T-helper 1 cell treated with Interleukin-12 subunit alpha and Interleukin-12 subunit beta and Interleukin-4 antibody, amounts not matched to agents 30 ng/mL and 1 ng/mL, for 36 hours (primary cell): ENCODE data around the gene RAD51B. TPM values are rescaled to one million over a fixed set of nuclear protein-coding genes. Genes with fewer than 3 reads are reported as not detected.
"Not testable (repeated sequence)": the region's sequence is repeated elsewhere in the genome, so short reads cannot be mapped to it uniquely, and the experiment has no call there.

Experiments used
- intact Hi-C: fragments of 100-400 bp; cut with micrococcal nuclease; formaldehyde crosslinking; loops from one replicate; pipeline ENCODE4 v1.15.1; 2024
- total RNA-seq: library from RNA; stranded (reverse); gene quantifications from 2 replicates; pipeline ENCODE4 v1.2.3, GENCODE V29; 2022

The RAD51B gene
- total RNA-seq, 1 donor from 2014 or later, result 24.4 TPM

GRCh38 chr14:67941456-67942018, 122.0 kb downstream of the RAD51B start:
- intact Hi-C loops, result loop anchor here (5.0 to 10.0 kb wide), 2 partner anchors 306 to 563 kb away; no protein-coding TSS in a partner anchor

GRCh38 chr14:67942080-67942710, 122.6 kb downstream of the RAD51B start:
- intact Hi-C loops, result loop anchor here (5.0 to 10.0 kb wide), 2 partner anchors 305 to 563 kb away; no protein-coding TSS in a partner anchor

- intact Hi-C loops, result loop anchor here (1.0 to 10.0 kb wide), 5 partner anchors 303 to 900 kb away; no protein-coding TSS in a partner anchor
These were observed 124.4 kb downstream of the RAD51B start for GRCh38 chr14:67943947-67944346.

- intact Hi-C loops, result loop anchor here (1.0 to 10.0 kb wide), 5 partner anchors 303 to 900 kb away; no protein-coding TSS in a partner anchor
These were observed 125.0 kb downstream of the RAD51B start for GRCh38 chr14:67944605-67945004.

GRCh38 chr14:67949771-67950170, 130.2 kb downstream of the RAD51B start:
- intact Hi-C loops, result loop anchor here (10.0 kb wide), 1 partner anchor 555 kb away; no protein-coding TSS in a partner anchor

GRCh38 chr14:67950386-67950785, 130.8 kb downstream of the RAD51B start:
- intact Hi-C loops, result no loop called here

- intact Hi-C loops, result no loop called here
These were observed 132.1 kb downstream of the RAD51B start for GRCh38 chr14:67951529-67952135.

GRCh38 chr14:67952381-67952780, 132.8 kb downstream of the RAD51B start:
- intact Hi-C loops, result no loop called here

GRCh38 chr14:67952786-67953185, 133.2 kb downstream of the RAD51B start:
- intact Hi-C loops, result no loop called here

- intact Hi-C loops, result no loop called here
These were observed 135.7 kb downstream of the RAD51B start for GRCh38 chr14:67955261-67955660.

GRCh38 chr14:67957946-67958345, 138.4 kb downstream of the RAD51B start:
- intact Hi-C loops, result no loop called here

- intact Hi-C loops, result no loop called here
These were observed 142.1 kb downstream of the RAD51B start for GRCh38 chr14:67961676-67962075.

- intact Hi-C loops, result no loop called here
These were observed 142.7 kb downstream of the RAD51B start for GRCh38 chr14:67962215-67962644.

- intact Hi-C loops, result no loop called here
These were observed 144.0 kb downstream of the RAD51B start for GRCh38 chr14:67963545-67963944.

- intact Hi-C loops, result no loop called here
These were observed 144.6 kb downstream of the RAD51B start for GRCh38 chr14:67963960-67964812.

- intact Hi-C loops, result no loop called here
These were observed 146.1 kb downstream of the RAD51B start for GRCh38 chr14:67965696-67966095.

- intact Hi-C loops, result no loop called here
These were observed 147.6 kb downstream of the RAD51B start for GRCh38 chr14:67967206-67967605.

GRCh38 chr14:67967970-67968369, 148.4 kb downstream of the RAD51B start:
- intact Hi-C loops, result not testable (repeated sequence)

GRCh38 chr14:67970923-67971322, 151.3 kb downstream of the RAD51B start:
- intact Hi-C loops, result no loop called here

- intact Hi-C loops, result no loop called here
These were observed 152.3 kb downstream of the RAD51B start for GRCh38 chr14:67971627-67972625.
